Measurements from ENCODE around the gene DACH1.
"Not testable (repeated sequence)": the region's sequence is repeated elsewhere in the genome, so short reads cannot be mapped to it uniquely, and the experiment has no call there.

DACH1 gene

DNA sequence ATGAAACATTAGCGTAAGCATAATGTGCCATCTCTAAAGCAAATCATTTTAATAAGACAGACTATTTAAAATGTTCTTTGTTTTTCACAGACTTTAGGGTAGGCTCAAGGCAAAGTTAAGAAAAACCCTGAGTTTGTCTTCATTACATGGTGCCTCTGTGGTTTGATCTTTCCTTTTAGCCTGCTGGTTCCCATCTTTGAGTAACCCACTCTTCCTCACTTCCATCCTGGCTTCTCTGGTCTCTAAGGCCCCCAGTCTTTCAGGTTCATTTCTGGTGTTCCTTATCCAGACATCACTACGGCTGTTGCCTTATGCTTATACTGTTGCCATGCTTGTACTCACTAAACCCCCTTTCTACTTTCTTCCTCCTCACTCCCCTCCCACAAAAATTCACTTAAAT lies 38.4 kb downstream of the DACH1 start:
- no peak for DNase-seq (ENCODE audit: low read depth)

DNA sequence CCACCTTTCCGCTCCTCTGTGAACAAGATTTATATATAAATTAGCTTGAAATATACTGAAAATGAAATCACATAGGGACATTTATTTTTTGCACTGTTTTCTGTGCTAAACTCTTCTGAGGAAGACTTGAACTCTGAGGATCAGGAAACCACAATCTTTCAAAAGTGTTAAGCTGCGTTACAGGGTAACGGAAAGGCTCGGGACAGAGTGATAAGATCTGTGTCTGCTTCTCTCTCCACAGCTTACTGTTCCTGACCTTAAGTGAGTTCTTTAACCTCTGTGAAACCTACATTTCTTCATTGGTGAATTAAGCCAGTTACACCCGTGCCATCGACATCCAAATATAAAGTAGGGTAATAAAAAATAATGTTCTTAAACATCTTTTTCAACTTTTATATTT lies 38.9 kb downstream of the DACH1 start:
- no peak for DNase-seq (ENCODE audit: low read depth)

DNA sequence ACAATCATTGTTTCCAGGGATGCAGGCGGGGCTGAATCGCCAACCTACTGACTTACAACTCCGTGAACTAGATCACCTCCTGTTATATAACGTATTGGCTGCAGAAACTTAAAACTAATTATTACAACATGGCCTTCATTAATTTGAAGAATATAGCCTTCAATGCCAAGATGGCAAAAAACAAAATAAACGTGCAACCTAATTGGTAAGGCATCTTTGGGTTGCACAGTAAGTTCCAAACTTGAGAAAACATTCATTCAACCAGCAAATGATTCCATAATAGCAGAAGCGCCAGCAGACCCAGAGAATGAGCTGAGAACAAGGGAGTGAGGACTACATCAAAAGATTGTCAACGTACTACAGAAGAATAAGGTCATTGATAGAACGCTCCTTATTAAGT lies 39.8 kb downstream of the DACH1 start:
- DNase-seq (ENCODE audit: low read depth): no peak

GRCh38 chr13:71820699-71821098 lies 46.3 kb downstream of the DACH1 start:
- no peak for DNase-seq (ENCODE audit: low read depth)

DNA sequence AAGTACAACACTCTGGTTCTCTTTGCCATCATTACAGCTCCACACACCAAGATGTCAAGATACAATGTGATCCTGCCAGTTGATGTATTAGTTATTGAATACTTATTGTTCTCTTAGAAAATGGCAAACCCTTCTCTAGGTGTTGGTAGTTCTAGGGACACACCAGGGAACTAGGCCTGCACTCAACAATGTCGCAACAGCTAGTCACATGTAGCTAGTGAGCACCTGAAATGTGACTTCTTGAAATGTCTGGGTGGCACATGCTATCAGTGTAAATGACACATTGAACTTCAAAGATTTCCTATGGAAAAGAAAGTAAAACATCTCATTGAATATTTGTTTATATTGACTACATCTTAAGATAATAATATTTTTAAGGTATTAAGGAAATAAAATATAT lies 49.7 kb downstream of the DACH1 start:
- no peak for DNase-seq (ENCODE audit: low read depth)

GRCh38 chr13:71814806-71815360 lies 52.1 kb downstream of the DACH1 start:
- no peak for DNase-seq (ENCODE audit: low read depth)

DNA sequence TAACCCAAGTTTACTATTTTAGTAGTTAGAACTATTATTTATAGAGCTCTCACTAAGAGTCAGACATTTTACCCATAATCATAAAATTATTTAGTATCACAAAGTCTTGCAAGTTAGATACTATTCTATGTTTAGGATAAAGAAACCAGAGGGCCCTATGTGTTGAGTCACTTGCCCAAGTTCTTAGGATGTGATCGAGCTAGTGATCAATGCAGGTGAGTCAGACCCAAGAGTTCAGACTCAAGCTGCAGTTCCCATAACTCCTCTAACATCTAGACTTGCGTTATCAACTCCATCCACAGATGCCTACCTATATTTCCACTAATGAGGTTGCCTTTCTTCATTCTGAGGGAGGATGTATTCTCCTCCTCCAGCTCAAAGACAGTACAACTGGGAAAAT lies 53.8 kb downstream of the DACH1 start:
- DNase-seq (ENCODE audit: low read depth): no peak

DNA sequence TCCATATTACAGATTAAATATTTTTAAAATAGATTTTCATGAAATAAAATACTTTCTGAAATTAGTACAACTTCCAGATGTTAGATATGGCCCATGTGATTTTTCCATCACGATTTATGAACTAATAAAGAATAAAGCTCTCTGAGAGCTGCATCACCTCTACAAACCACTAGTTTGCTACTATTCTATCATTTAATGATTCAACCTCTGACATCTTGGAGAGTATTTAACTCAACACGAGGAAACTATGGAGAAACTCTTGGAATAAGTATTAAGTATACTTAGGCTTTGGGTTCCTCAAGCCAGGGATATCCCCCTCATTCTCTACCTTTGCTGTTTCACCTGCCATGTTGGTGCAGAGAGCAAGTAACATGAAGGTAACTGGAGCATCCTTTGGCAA lies 55.7 kb downstream of the DACH1 start:
- no peak for DNase-seq (ENCODE audit: low read depth)

DNA sequence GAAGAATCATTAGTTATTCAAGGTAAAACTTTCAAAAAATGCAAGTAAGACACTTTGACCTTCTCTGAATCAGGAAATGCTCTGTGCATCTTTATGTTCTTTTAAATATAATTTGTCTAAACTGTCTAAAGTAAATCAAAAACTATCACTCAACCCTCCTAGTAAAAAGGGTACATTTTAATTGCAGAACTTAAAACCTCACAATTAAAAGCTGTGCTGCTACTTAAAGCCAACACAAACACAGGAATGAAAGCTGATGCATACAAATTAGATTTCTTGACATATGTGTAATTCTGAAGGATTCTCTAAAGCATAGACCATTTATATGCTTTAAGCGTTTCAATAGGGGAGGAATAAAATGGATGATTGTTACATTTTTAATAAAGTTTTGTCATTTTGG lies 58.3 kb downstream of the DACH1 start:
- no peak for DNase-seq (ENCODE audit: low read depth)

DNA sequence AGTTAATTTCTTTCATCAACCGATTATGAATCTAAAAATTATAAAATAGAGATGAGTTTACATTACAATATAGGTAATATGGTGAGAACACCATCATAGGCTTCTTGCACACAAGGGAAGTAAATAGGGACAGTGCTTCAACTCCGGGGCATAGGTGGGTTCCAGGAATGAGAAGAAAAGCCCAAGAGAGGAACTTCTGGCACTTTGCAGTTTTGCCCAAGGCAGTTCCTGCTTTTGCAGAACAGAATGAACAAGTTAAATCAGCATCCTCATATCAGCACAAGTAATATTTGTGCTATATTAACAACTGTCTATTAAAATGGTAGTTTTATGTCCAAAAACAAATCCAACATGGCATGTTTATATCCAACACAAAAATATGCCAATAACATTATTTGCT lies 60.1 kb downstream of the DACH1 start:
- no peak for DNase-seq (ENCODE audit: low read depth)

- DNase-seq (ENCODE audit: low read depth): no peak
Observed at GRCh38 chr13:71803066-71803465, 63.9 kb downstream of the DACH1 start.

DNA sequence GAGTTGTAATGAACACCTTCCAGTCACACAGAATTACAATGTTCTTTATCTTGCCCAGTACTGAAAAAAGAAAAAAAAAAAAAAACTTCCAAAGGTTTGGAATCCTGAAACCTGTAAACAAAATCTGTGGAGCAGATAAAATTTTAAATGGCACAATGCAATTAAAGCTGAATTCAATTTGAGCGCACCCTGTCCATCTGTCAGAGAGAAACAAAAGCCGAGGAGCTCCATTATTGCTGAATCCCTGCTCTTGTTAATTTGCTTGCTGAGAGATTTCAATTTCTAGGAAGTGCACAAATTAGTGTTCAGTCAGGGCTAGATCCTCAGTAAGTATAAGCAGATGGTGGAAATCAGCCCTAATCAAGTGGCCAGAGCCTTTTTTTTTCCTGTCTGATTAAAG lies 65.2 kb downstream of the DACH1 start:
- DNase-seq (ENCODE audit: low read depth): no peak

DNA sequence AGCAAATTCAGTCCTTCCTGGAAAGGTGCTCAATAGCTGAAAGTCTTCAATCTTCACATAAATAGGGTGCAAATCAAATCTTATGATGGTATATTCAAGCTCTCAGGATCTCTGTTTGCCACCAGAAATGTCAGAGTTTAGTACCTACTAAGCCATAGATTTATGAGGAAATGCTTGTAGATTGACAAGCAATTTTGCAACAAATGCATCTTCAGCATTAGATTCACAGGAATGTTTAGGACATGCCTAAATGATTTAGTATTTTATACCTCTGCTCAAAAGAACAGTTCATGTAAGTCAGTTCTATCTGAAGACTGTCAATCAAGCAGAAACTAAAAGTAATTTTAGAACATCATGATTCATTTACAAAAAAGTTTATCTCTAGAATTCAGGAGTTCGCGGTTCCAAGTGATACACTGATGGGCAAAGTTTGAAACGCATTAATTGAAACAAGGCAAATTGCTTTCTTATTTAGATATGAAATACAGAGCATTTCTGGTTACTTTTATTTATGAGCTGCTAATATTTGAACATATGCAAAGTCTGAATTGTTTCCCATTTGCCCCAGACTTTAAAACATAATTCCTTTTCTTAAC lies 65.7 kb downstream of the DACH1 start:
- DNase-seq (ENCODE audit: low read depth): no peak

DNA sequence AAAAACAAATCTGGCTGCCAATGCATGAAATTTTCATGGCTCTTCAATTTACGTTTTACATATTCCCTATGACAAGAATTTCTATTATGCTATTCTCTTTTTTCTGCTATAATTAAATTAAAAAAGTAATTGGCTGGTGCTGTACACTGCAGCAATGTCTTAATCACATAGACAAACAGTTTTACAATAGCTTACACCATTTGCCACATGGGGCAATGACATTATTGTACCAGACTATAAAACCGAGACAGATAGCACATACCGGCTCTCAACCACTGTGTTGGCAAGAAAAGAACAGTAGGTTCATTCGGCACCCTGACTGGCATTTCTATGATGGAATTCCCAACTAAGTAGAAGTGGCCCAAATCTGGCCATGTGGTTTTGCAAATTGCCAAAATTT lies 67.7 kb downstream of the DACH1 start:
- no peak for DNase-seq (ENCODE audit: low read depth)

GRCh38 chr13:71798707-71799106 lies 68.3 kb downstream of the DACH1 start:
- DNase-seq (ENCODE audit: low read depth): no peak

GRCh38 chr13:71797517-71797916 lies 69.5 kb downstream of the DACH1 start:
- DNase-seq (ENCODE audit: low read depth): no peak

GRCh38 chr13:71789693-71790329 lies 77.2 kb downstream of the DACH1 start:
- no peak for DNase-seq (ENCODE audit: low read depth)

GRCh38 chr13:71789037-71789436 lies 78.0 kb downstream of the DACH1 start:
- no peak for DNase-seq (ENCODE audit: low read depth)

DNA sequence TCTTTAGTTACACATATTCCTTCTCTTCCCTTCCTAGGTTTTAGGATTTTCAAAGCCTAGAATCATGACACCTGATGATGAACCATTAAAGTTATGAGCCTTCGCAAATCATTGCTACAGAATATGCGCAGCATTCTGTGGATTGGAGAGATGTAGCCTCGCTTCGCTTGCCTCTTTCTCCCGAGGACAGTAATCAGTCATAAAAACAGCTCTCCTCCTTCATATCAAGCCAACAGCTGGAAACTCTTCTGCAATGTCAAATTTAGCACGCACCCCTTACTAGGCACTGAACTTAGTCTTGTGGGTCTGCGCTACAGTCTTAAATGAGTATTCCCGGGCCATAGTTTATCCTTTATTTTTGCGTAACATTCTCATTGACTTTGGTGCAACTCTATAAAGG lies 79.6 kb downstream of the DACH1 start:
- no peak for DNase-seq (ENCODE audit: low read depth)

- DNase-seq (ENCODE audit: low read depth): no peak
Observed at GRCh38 chr13:71786875-71787274, 80.1 kb downstream of the DACH1 start.

- no peak for DNase-seq (ENCODE audit: low read depth)
Observed at GRCh38 chr13:71785361-71785760, 81.6 kb downstream of the DACH1 start.

- DNase-seq (ENCODE audit: low read depth): no peak
Observed at GRCh38 chr13:71780546-71780945, 86.5 kb downstream of the DACH1 start.

DNA sequence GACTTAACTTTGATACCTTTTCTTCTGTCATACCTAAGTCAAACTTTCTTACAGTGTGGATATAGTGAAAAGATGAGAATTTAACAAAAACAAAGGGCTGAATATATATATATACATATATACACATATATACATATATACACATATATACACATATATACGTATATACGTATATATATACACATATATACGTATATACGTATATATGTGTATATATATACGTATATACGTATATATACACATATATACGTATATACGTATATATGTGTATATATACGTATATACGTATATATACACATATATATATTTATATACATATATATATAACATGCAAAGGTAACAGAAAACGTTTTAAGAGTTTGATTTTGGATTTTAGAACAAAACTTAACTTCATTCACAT lies 88.0 kb downstream of the DACH1 start:
- DNase-seq (ENCODE audit: low read depth): not testable (repeated sequence)

DNA sequence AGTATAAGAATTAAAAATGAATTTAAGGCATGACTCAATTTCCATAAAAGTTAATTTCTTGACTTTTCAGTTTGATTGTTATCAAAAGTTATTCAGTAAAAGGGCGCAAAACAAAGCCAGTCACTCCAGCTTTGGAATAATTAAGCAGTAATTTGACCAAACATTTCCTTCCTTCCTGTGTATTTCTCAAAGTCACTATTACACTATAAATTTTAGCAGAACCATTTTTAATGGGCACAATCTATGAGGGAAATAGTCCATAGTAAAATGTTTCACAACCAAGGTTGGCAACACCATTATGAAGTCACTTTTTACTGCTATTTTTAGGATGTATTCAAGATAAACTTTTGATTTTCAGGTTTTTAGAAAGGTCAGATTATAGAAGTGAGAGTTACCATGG lies 91.0 kb downstream of the DACH1 start:
- DNase-seq (ENCODE audit: low read depth): no peak
